HuH-7.5 (cell line): ENCODE measurements around the gene ARID4B.

Source experiments
- DNase-seq: peaks from one replicate; pipeline ENCODE4 v3.0.0; 2011; ENCODE audit warnings: low spot score

ARID4B gene

DNA sequence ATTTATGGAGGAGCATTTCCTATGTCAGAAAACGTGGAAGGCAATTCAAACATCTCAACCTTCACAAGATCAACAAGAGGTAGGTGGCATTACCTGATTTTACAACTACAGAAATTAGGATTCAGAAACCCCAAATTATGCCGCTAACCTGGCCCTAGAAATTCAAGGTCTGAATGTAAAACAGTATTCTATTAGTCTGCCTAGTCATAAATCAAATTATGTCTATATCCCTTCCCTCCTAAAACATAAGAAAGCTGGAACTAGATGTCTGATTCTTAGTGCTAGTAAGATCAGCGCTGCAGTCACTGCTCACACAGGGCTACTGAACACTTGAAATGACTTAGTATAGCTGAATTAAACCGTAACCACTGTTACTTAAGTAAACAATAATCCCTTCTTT is 200.8 kb downstream of the ARID4B start:
- no peak for DNase-seq

DNA sequence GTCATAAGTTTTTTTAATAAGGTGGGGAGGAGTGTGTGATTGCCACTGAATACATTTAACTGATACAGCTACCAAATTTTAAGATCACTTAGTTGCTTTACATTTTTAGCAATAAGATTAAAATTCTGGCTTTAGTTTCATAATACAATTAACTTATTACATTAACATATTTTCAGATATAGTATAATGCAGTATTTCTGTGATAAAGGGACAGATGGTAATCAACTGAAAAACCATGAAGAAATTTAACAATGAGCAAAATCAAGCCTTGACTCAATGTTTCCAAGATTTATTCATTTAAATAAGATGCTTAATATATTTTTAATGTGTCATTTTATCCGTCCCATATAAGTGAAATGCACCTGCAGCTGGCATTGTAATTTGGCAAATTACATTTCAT is 203.3 kb downstream of the ARID4B start:
- no peak for DNase-seq

DNA sequence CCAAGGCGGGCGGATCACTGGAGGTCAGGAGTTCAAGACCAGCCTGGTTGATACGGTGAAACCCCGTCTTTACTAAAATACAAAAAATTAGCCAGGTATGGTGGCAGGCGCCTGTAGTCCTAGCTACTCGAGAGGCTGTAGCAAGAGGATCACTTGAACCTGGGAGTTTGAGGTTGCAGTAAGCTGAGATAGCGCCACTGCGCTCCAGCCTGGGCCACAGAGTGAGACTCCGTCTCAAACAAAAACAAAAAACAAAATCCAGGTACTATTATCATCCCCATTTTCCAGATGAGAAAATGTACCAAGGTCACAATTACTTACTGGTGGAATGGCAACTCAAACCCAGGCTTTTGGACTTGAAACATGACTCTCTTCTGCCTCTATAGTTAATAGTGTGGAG is 203.9 kb downstream of the ARID4B start:
- no peak for DNase-seq

DNA sequence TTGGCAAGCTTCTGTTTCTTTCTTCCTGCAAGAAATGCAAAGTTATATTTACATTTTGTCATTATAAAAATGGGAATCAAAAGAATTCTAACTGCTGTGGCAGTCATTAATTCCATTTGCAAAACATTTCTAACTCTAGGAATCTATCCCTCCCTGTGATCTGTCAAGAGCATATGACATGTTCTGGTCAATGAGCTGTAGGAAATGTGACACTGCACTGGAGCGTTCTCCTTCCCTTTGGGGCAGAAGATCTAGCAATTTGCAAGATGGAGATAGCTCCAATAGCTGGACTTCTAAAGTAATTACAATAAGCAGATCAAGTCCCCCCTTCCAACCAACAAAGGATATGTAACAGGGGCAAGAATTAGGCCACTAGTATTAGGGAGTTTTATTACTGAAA is 205.6 kb downstream of the ARID4B start:
- no peak for DNase-seq
